ENCODE results near the gene PAGR1.

PAGR1 gene

DNA sequence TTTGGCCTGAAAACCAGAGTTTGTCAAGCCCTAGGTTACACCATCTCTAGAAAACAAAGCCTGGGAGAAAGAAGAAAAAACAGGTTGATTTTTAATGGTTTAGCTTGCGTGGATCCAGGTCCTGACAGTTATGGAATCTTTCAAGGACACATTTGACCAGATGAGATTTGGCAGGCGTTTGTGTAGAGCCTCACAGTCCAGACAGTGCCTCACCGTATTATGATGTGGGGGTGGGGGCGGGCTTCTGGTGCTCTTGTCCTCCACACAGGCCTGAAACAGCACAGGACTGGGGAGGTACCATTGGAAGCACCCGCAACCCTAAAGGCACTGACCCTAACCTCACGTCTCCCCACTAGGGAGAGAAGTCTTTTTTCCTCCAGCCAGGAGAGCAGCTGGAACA, 23.9 kb downstream of the PAGR1 start:
- ChIA-PET CTCF (interaction anchor here (0.6 to 6.5 kb wide), 5 partner anchors 8 to 192 kb away, joined by 3 to 67 read pairs (median 4); no protein-coding TSS in a partner anchor), POLR2A (interaction anchor here (1.1 kb wide), 1 partner anchor 20 kb away, joined by 3 read pairs; the partner anchor contains the start of gene MVP)
- Histone ChIP-seq H3K9me3 (ENCODE audit: control insufficient read depth, insufficient read depth, low read depth, low read length) (no peaks in the 10 kb centered on the region), H3K4me1 (ENCODE audit: control insufficient read depth, insufficient read depth, low read length) (no peaks in the 10 kb centered on the region), H3K36me3 (ENCODE audit: control insufficient read depth in 2 of 2, insufficient read depth in 1 of 2, low read length in 2 of 2) (no peaks in the 10 kb centered on the region), H3K4me3 (ENCODE audit: low read depth, low read length) (no peak overlapping the region), H3K27ac (ENCODE audit: extremely low read depth, low read depth, low read length) (no peak overlapping the region)
- TF ChIP-seq, protein P1, sequence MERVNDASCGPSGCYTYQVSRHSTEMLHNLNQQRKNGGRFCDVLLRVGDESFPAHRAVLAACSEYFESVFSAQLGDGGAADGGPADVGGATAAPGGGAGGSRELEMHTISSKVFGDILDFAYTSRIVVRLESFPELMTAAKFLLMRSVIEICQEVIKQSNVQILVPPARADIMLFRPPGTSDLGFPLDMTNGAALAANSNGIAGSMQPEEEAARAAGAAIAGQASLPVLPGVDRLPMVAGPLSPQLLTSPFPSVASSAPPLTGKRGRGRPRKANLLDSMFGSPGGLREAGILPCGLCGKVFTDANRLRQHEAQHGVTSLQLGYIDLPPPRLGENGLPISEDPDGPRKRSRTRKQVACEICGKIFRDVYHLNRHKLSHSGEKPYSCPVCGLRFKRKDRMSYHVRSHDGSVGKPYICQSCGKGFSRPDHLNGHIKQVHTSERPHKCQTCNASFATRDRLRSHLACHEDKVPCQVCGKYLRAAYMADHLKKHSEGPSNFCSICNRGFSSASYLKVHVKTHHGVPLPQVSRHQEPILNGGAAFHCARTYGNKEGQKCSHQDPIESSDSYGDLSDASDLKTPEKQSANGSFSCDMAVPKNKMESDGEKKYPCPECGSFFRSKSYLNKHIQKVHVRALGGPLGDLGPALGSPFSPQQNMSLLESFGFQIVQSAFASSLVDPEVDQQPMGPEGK (tag by site-specific recombination; IDR thresholded peaks at IDR 0.05): no peak
- no peak for TF ChIP-seq ZNF24 (tag by site-specific recombination; IDR thresholded peaks at IDR 0.05)
- TF ChIP-seq ZSCAN16 (tag by site-specific recombination; IDR thresholded peaks at IDR 0.05): no peak
- TF ChIP-seq, protein P2, sequence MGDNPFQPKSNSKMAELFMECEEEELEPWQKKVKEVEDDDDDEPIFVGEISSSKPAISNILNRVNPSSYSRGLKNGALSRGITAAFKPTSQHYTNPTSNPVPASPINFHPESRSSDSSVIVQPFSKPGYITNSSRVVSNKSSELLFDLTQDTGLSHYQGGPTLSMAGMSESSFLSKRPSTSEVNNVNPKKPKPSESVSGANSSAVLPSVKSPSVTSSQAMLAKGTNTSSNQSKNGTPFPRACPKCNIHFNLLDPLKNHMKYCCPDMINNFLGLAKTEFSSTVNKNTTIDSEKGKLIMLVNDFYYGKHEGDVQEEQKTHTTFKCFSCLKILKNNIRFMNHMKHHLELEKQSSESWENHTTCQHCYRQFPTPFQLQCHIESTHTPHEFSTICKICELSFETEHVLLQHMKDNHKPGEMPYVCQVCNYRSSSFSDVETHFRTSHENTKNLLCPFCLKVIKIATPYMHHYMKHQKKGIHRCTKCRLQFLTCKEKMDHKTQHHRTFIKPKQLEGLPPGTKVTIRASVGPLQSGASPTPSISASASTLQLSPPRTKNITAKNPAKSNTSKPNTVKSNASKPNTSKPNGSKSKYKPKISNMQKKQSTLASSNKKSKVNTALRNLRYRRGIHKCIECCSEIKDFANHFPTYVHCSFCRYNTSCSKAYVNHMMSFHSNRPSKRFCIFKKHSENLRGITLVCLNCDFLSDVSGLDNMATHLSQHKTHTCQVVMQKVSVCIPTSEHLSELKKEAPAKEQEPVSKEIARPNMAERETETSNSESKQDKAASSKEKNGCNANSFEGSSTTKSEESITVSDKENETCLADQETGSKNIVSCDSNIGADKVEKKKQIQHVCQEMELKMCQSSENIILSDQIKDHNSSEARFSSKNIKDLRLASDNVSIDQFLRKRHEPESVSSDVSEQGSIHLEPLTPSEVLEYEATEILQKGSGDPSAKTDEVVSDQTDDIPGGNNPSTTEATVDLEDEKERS (tag by site-specific recombination; IDR thresholded peaks at IDR 0.05): no peak
- TF ChIP-seq KLF10 (tag by site-specific recombination; IDR thresholded peaks at IDR 0.05): no peak
- TF ChIP-seq ZNF501 (tag by site-specific recombination; IDR thresholded peaks at IDR 0.05): no peak
- no peak for TF ChIP-seq ZNF416 (tag by site-specific recombination; IDR thresholded peaks at IDR 0.05)
- TF ChIP-seq, protein P3, sequence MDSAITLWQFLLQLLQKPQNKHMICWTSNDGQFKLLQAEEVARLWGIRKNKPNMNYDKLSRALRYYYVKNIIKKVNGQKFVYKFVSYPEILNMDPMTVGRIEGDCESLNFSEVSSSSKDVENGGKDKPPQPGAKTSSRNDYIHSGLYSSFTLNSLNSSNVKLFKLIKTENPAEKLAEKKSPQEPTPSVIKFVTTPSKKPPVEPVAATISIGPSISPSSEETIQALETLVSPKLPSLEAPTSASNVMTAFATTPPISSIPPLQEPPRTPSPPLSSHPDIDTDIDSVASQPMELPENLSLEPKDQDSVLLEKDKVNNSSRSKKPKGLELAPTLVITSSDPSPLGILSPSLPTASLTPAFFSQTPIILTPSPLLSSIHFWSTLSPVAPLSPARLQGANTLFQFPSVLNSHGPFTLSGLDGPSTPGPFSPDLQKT (IDR thresholded peaks at IDR 0.05; ENCODE audit: borderline replicate concordance, low read depth, low read length): no peak
- no peak for TF ChIP-seq EGR2 (tag by site-specific recombination; IDR thresholded peaks at IDR 0.05; ENCODE audit: low read depth)
- no peak for TF ChIP-seq SCRT1 (tag by site-specific recombination; IDR thresholded peaks at IDR 0.05; ENCODE audit: borderline replicate concordance)
- TF ChIP-seq, protein P4, sequence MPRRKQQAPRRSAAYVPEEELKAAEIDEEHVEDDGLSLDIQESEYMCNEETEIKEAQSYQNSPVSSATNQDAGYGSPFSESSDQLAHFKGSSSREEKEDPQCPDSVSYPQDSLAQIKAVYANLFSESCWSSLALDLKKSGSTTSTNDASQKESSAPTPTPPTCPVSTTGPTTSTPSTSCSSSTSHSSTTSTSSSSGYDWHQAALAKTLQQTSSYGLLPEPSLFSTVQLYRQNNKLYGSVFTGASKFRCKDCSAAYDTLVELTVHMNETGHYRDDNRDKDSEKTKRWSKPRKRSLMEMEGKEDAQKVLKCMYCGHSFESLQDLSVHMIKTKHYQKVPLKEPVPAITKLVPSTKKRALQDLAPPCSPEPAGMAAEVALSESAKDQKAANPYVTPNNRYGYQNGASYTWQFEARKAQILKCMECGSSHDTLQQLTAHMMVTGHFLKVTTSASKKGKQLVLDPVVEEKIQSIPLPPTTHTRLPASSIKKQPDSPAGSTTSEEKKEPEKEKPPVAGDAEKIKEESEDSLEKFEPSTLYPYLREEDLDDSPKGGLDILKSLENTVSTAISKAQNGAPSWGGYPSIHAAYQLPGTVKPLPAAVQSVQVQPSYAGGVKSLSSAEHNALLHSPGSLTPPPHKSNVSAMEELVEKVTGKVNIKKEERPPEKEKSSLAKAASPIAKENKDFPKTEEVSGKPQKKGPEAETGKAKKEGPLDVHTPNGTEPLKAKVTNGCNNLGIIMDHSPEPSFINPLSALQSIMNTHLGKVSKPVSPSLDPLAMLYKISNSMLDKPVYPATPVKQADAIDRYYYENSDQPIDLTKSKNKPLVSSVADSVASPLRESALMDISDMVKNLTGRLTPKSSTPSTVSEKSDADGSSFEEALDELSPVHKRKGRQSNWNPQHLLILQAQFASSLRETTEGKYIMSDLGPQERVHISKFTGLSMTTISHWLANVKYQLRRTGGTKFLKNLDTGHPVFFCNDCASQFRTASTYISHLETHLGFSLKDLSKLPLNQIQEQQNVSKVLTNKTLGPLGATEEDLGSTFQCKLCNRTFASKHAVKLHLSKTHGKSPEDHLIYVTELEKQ (tag by site-specific recombination; IDR thresholded peaks at IDR 0.05; ENCODE audit: borderline replicate concordance): no peak
- no peak for TF ChIP-seq ZNF514 (tag by site-specific recombination; IDR thresholded peaks at IDR 0.05)
- TF ChIP-seq PRDM1 (tag by site-specific recombination; IDR thresholded peaks at IDR 0.05): no peak
- TF ChIP-seq, protein P5, sequence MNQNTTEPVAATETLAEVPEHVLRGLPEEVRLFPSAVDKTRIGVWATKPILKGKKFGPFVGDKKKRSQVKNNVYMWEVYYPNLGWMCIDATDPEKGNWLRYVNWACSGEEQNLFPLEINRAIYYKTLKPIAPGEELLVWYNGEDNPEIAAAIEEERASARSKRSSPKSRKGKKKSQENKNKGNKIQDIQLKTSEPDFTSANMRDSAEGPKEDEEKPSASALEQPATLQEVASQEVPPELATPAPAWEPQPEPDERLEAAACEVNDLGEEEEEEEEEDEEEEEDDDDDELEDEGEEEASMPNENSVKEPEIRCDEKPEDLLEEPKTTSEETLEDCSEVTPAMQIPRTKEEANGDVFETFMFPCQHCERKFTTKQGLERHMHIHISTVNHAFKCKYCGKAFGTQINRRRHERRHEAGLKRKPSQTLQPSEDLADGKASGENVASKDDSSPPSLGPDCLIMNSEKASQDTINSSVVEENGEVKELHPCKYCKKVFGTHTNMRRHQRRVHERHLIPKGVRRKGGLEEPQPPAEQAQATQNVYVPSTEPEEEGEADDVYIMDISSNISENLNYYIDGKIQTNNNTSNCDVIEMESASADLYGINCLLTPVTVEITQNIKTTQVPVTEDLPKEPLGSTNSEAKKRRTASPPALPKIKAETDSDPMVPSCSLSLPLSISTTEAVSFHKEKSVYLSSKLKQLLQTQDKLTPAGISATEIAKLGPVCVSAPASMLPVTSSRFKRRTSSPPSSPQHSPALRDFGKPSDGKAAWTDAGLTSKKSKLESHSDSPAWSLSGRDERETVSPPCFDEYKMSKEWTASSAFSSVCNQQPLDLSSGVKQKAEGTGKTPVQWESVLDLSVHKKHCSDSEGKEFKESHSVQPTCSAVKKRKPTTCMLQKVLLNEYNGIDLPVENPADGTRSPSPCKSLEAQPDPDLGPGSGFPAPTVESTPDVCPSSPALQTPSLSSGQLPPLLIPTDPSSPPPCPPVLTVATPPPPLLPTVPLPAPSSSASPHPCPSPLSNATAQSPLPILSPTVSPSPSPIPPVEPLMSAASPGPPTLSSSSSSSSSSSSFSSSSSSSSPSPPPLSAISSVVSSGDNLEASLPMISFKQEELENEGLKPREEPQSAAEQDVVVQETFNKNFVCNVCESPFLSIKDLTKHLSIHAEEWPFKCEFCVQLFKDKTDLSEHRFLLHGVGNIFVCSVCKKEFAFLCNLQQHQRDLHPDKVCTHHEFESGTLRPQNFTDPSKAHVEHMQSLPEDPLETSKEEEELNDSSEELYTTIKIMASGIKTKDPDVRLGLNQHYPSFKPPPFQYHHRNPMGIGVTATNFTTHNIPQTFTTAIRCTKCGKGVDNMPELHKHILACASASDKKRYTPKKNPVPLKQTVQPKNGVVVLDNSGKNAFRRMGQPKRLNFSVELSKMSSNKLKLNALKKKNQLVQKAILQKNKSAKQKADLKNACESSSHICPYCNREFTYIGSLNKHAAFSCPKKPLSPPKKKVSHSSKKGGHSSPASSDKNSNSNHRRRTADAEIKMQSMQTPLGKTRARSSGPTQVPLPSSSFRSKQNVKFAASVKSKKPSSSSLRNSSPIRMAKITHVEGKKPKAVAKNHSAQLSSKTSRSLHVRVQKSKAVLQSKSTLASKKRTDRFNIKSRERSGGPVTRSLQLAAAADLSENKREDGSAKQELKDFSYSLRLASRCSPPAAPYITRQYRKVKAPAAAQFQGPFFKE (tag by site-specific recombination; IDR thresholded peaks at IDR 0.05; ENCODE audit: borderline replicate concordance): no peak
- TF ChIP-seq HOXA7 (CRISPR knock-in tag; IDR thresholded peaks at IDR 0.05; ENCODE audit: borderline replicate concordance): no peak
